DMS 273 (cell line): ENCODE measurements around the gene SLC22A14.

Experiments
- DNase-seq: peaks from one replicate; lab custom pipeline; 2025; ENCODE audit not compliant: unreplicated experiment; lab: John Stamatoyannopoulos, UW

SLC22A14 gene

GRCh38 chr3:38343797-38344594 is 61.9 kb downstream of the SLC22A14 start:
- peak; percentile 15 for DNase-seq

GRCh38 chr3:38345879-38346586 is 63.9 kb downstream of the SLC22A14 start:
- DNase-seq: no peak

GRCh38 chr3:38346587-38347410 is 64.7 kb downstream of the SLC22A14 start, which contains the start of gene XYLB:
Gene XYLB (plus strand): TSS chr3:38346785. CDS start chr3:38346869, 84 bp downstream.
- peak; percentile 91 for DNase-seq

- no peak for DNase-seq
Observed at GRCh38 chr3:38347421-38348200, 65.5 kb downstream of the SLC22A14 start.

- DNase-seq: no peak
Observed at GRCh38 chr3:38348903-38349302, 66.8 kb downstream of the SLC22A14 start.

- DNase-seq: no peak
Observed at GRCh38 chr3:38349684-38350359, 67.7 kb downstream of the SLC22A14 start.

GRCh38 chr3:38353151-38353550 is 71.1 kb downstream of the SLC22A14 start:
- DNase-seq: no peak

GRCh38 chr3:38354588-38355330 is 72.7 kb downstream of the SLC22A14 start:
- peak; percentile 96 for DNase-seq

GRCh38 chr3:38359038-38359437 is 76.9 kb downstream of the SLC22A14 start:
- DNase-seq: no peak

- DNase-seq: peak; percentile 53
Observed at GRCh38 chr3:38360345-38360744, 78.3 kb downstream of the SLC22A14 start.

- no peak for DNase-seq
Observed at GRCh38 chr3:38361496-38361895, 79.4 kb downstream of the SLC22A14 start.

GRCh38 chr3:38362825-38363224 is 80.7 kb downstream of the SLC22A14 start:
- no peak for DNase-seq

GRCh38 chr3:38364721-38365400 is 82.8 kb downstream of the SLC22A14 start:
- no peak for DNase-seq

- DNase-seq: no peak
Observed at GRCh38 chr3:38365469-38366062, 83.5 kb downstream of the SLC22A14 start.

GRCh38 chr3:38366082-38366481 is 84.0 kb downstream of the SLC22A14 start:
- DNase-seq: no peak

GRCh38 chr3:38367779-38368178 is 85.7 kb downstream of the SLC22A14 start:
- DNase-seq: no peak
